Measurements from ENCODE around the gene TSPEAR. TPM values are rescaled to one million over a fixed set of nuclear protein-coding genes. Genes with fewer than 3 reads are reported as not detected.
"Not testable (repeated sequence)": the region's sequence is repeated elsewhere in the genome, so short reads cannot be mapped to it uniquely, and the experiment has no call there.

The TSPEAR gene
- total and polyA plus RNA-seq, 3 donors from 2014 or later, result 0.53 to 0.62 (median 0.55) TPM

- Histone ChIP-seq H3K9me3 (no peaks in the 10 kb centered on the region), H3K4me3 (no peak overlapping the region), H3K36me3 (ENCODE audit: low read depth, missing control alignments) (no peaks in the 10 kb centered on the region), H3K27ac (no peak overlapping the region), H3K4me1 (no peaks in the 10 kb centered on the region), H3K27me3 (no peaks in the 10 kb centered on the region)
- WGBS, 2 donors, result 79 to 86% methylated on average over 13 of the region's 13 CpGs
- intact Hi-C loops (cut with DNase I; ENCODE audit: low total_unique reads), result no loop called here
- no peak for DNase-seq
- TF ChIP-seq, protein P1, sequence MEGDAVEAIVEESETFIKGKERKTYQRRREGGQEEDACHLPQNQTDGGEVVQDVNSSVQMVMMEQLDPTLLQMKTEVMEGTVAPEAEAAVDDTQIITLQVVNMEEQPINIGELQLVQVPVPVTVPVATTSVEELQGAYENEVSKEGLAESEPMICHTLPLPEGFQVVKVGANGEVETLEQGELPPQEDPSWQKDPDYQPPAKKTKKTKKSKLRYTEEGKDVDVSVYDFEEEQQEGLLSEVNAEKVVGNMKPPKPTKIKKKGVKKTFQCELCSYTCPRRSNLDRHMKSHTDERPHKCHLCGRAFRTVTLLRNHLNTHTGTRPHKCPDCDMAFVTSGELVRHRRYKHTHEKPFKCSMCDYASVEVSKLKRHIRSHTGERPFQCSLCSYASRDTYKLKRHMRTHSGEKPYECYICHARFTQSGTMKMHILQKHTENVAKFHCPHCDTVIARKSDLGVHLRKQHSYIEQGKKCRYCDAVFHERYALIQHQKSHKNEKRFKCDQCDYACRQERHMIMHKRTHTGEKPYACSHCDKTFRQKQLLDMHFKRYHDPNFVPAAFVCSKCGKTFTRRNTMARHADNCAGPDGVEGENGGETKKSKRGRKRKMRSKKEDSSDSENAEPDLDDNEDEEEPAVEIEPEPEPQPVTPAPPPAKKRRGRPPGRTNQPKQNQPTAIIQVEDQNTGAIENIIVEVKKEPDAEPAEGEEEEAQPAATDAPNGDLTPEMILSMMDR (IDR thresholded peaks at IDR 0.05), result no peak
- TF ChIP-seq POLR2A (IDR thresholded peaks at IDR 0.05), result no peak
Measured at GRCh38 chr21:44612669-44613229, 98.6 kb downstream of the TSPEAR start.

DNA sequence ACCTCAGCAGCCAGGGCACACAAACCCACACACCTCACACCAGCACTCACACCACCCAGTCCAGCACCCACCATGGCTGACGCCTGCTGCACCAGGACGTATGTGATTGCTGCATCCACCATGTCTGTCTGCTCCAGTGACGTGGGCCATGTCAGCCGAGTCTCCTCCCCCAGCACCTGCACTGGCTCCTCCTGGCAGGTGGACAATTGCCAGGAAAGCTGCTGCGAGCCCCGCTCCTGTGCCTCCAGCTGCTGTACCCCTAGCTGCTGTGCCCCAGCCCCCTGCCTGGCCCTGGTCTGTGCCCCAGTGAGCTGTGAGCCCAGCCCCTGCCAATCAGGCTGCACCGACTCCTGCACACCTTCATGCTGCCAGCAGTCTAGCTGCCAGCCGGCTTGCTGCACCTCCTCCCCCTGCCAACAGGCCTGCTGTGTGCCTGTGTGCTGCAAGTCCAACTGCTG is 99.3 kb downstream of the TSPEAR start, which contains the start of gene KRTAP10-8:
TSS of gene KRTAP10-8 (plus strand) at position 51 of the 458 bp plus-strand sequence. CDS start at position 73, 22 bp downstream.
- no peak within 1 kb of the TSS for H3K4me3 ChIP-seq
- intact Hi-C loops (cut with DNase I; ENCODE audit: low total_unique reads), result no loop called here
- TF ChIP-seq POLR2A (IDR thresholded peaks at IDR 0.05), result no peak
- TF ChIP-seq, protein P1 (IDR thresholded peaks at IDR 0.05), result no peak
- WGBS, 2 donors, result 85% methylated on average over 8 of the region's 8 CpGs; no CpG with 5 or more reads in 1 of the 2 donors
- H3K36me3 ChIP-seq (ENCODE audit: low read depth, missing control alignments), result no peaks in the 10 kb centered on the region
- no peak for DNase-seq
- H3K27ac ChIP-seq, result no peak within 1 kb of the TSS
- no peaks in the 10 kb centered on the region for H3K9me3 ChIP-seq
- no peaks in the 10 kb centered on the region for H3K27me3 ChIP-seq
- H3K4me1 ChIP-seq, result no peaks in the 10 kb centered on the region

GRCh38 chr21:44611551-44611950 is 99.8 kb downstream of the TSPEAR start:
- no peak for DNase-seq
- Histone ChIP-seq H3K4me1 (no peaks in the 10 kb centered on the region), H3K27ac (no peak overlapping the region), H3K36me3 (ENCODE audit: low read depth, missing control alignments) (no peaks in the 10 kb centered on the region), H3K27me3 (no peaks in the 10 kb centered on the region), H3K9me3 (no peaks in the 10 kb centered on the region), H3K4me3 (no peak overlapping the region)
- intact Hi-C loops (cut with DNase I; ENCODE audit: low total_unique reads), result no loop called here
- 88 to 91% methylated on average over 4 of the region's 4 CpGs for WGBS, 2 donors
- TF ChIP-seq, protein P1 (IDR thresholded peaks at IDR 0.05), result no peak
- TF ChIP-seq POLR2A (IDR thresholded peaks at IDR 0.05), result no peak

GRCh38 chr21:44610157-44610843 is 101.1 kb downstream of the TSPEAR start:
- H3K4me3 ChIP-seq; H3K9me3 ChIP-seq; H3K27me3 ChIP-seq; intact Hi-C loops (cut with DNase I; ENCODE audit: low total_unique reads); H3K4me1 ChIP-seq; H3K27ac ChIP-seq; H3K36me3 ChIP-seq (ENCODE audit: low read depth, missing control alignments); DNase-seq: not testable (repeated sequence)
- WGBS, 2 donors, result 91 to 97% methylated on average over 7 of the region's 7 CpGs

DNA sequence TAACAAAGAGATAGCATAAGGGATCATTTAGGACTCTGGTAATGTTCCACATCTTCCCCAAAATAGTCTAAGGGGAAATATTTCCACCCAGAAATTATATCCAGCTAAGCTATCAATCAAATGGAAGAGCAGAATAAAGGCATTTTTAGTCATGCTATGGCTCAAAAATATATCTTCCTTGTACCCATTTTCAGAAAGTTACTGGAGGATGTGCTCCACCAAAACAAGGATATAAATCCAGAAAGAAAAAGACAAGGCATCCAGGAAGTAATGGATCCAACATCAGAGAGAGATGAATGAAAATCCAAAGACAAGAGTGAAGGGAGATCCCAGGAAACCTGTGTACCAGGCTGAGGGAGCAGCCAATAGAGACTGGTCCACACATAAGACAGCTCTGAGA is 102.2 kb downstream of the TSPEAR start:
- intact Hi-C loops (cut with DNase I; ENCODE audit: low total_unique reads), result no loop called here
- no peaks in the 10 kb centered on the region for H3K4me1 ChIP-seq
- H3K4me3 ChIP-seq, result no peak overlapping the region
- H3K27me3 ChIP-seq, result no peaks in the 10 kb centered on the region
- H3K27ac ChIP-seq, result no peak overlapping the region
- H3K36me3 ChIP-seq (ENCODE audit: low read depth, missing control alignments), result no peaks in the 10 kb centered on the region
- TF ChIP-seq, protein P1 (IDR thresholded peaks at IDR 0.05), result no peak
- TF ChIP-seq POLR2A (IDR thresholded peaks at IDR 0.05), result no peak
- no peaks in the 10 kb centered on the region for H3K9me3 ChIP-seq
- no peak for DNase-seq

All from testis (tissue), 3 donors.